Spleen (tissue), 11 donors: ENCODE measurements around the gene ACHE. TPM values are rescaled to one million over a fixed set of nuclear protein-coding genes. Genes with fewer than 3 reads are reported as not detected.
"Not testable (repeated sequence)": the region's sequence is repeated elsewhere in the genome, so short reads cannot be mapped to it uniquely, and the experiment has no call there.

ENCODE experiments used
- DNase-seq: peaks from one replicate; pipeline ENCODE4 v3.0.0-alpha.2; 2020
- H3K27ac ChIP-seq, 8 donors: fragments of 200-600 bp; sonication (generic) in 7 of 8; 1 replicate in 4 of 8; 2 replicates in 4 of 8; pipeline versions ENCODE4 v1.5.0 to v1.8.0; 2016 to 2021; ENCODE audit warnings: inconsistent platforms in 4 of 8, mild to moderate bottlenecking in 4 of 8, moderate library complexity in 1 of 8
- H3K27me3 ChIP-seq, 7 donors: fragments of 200-600 bp; sonication (generic) in 6 of 7; replicated peaks in 1 of 7; 1 replicate in 4 of 7; 2 replicates in 3 of 7; pipeline versions ENCODE4 v1.5.0 to v1.8.0; 2016 to 2021; ENCODE audit warnings: inconsistent platforms in 3 of 7, mild to moderate bottlenecking in 1 of 7
- H3K36me3 ChIP-seq, 6 donors: fragments of 200-600 bp; sonication (generic) in 5 of 6; 1 replicate in 4 of 6; 2 replicates in 2 of 6; pipeline versions ENCODE4 v1.5.0 to v1.8.0; 2016 to 2021; ENCODE audit warnings: inconsistent platforms in 2 of 6
- H3K4me1 ChIP-seq, 6 donors: fragments of 200-600 bp; sonication (generic) in 5 of 6; 1 replicate in 3 of 6; 2 replicates in 3 of 6; pipeline versions ENCODE4 v1.5.0 to v1.8.0; 2016 to 2021; ENCODE audit warnings: inconsistent platforms in 3 of 6
- H3K4me3 ChIP-seq, 8 donors: fragments of 200-600 bp; sonication (generic) in 7 of 8; 1 replicate in 4 of 8; 2 replicates in 4 of 8; pipeline versions ENCODE4 v1.5.0 to v1.8.0; 2016 to 2021; ENCODE audit warnings: inconsistent platforms in 4 of 8, mild to moderate bottlenecking in 4 of 8, moderate library complexity in 2 of 8
- H3K9me3 ChIP-seq, 8 donors: fragments of 200-600 bp; sonication (generic) in 7 of 8; 1 replicate in 4 of 8; 2 replicates in 4 of 8; pipeline versions ENCODE4 v1.5.0 to v1.8.0; 2016 to 2021; ENCODE audit warnings: inconsistent platforms in 4 of 8
- CTCF ChIP-seq, 11 experiments: fragments of 200-600 bp in 7 of 11; fragments of 450-650 bp in 4 of 11; sonication (generic) in 4 of 11; IDR thresholded peaks in 8 of 11; conservative IDR thresholded peaks in 3 of 11; 1 replicate in 7 of 11; 2 replicates in 4 of 11; pipeline versions ENCODE4 v1.4.0 to v1.8.0; 2016 to 2021; ENCODE audit warnings: antibody characterized with exemption in 11 of 11, inconsistent platforms in 4 of 11, mild to moderate bottlenecking in 1 of 11
- POLR2A ChIP-seq, 3 donors: fragments of 450-650 bp; IDR thresholded peaks; one replicate each; pipeline ENCODE4 v1.5.1; 2017; ENCODE audit warnings: antibody characterized with exemption in 3 of 3, mild to moderate bottlenecking in 1 of 3
- POLR2AphosphoS5 ChIP-seq, 3 donors: sonication (generic); formaldehyde crosslinking; IDR thresholded peaks; one replicate each; pipeline ENCODE4 v1.5.1; 2017; ENCODE audit warnings: antibody characterized with exemption in 3 of 3
- WGBS, 5 donors: extraction: QIAGEN DNeasy Blood & Tissue Kit in 3 of 5; methylation state at CpG; one replicate each; pipeline versions ENCODE4 v1.1.5 to v1.1.7; 2013 to 2018; 5-methylcytosine and 5-hydroxymethylcytosine counted together
- intact Hi-C: fragments of 100-400 bp; cut with DNase I; formaldehyde crosslinking; loops from one replicate; pipeline ENCODE4 v1.15.0; 2023; ENCODE audit warnings: low total_unique reads
- polyA plus RNA-seq, 3 donors: library from polyadenylated mRNA; stranded (reverse); fragments of 200-250 nt; gene quantifications; one replicate each; pipeline ENCODE4 v1.2.1, GENCODE V29; 2013
- total RNA-seq, 7 donors: library from RNA; depleted of rRNA in 3 of 7; stranded (reverse); fragments of >200 nt in 3 of 7; fragmentation: NEBNext Ultra II Directional in 4 of 7; extraction: Animal tissue kit (Norgen Biotek cat#: 25700) in 4 of 7; gene quantifications; one replicate each; pipeline versions ENCODE4 v1.1.0 to v1.2.1, GENCODE V29; 2016 to 2021
- donor health status: healthy with polysubstance abuse.
- donor health status: DM: no; HTN: no; CAD: no; lungs with moderate emphysema.
- donor health status: DM: no; HTN: no; CAD: no.
- donor health status: Bipolar disorder and iron deficiency.
- donor health status: healthy.
- donor health status: DM: no; HTN: no; CAD: no.
- donor health status: DM: yes; HTN: yes; CAD: no.

ACHE gene
- total and polyA plus RNA-seq, 10 donors = 2.0 to 10.8 (median 3.8) TPM

GRCh38 chr7:100933734-100934133 is 38.0 kb upstream of the ACHE start:
- Histone ChIP-seq H3K36me3 (no peaks in the 10 kb centered on the region), H3K27me3 (peaks cover 0 to 25% (median 0%) of the 10 kb centered on the region in 7 donors), H3K4me3 (no peak overlapping the region), H3K27ac (no peak overlapping the region), H3K9me3 (peaks cover 0 to 19% (median 11%) of the 10 kb centered on the region in 8 donors), H3K4me1 (no peaks in the 10 kb centered on the region)
- intact Hi-C loops = no loop called here
- WGBS, 5 donors = 47 to 58% (median 53%) methylated on average over 4 of the region's 4 CpGs
- TF ChIP-seq CTCF (IDR thresholded peaks at IDR 0.05 in 8 of 11, conservative IDR thresholded peaks at IDR 0.05 in 3 of 11) (no peak), POLR2A (IDR thresholded peaks at IDR 0.05) (no peak), POLR2AphosphoS5 (IDR thresholded peaks at IDR 0.05) (no peak)
- DNase-seq = peak; percentile 54

GRCh38 chr7:100929808-100930174 is 34.1 kb upstream of the ACHE start:
- Histone ChIP-seq H3K27me3 (peaks cover 0 to 22% (median 0%) of the 10 kb centered on the region in 7 donors), H3K4me3 (no peak overlapping the region), H3K9me3 (peaks cover 0 to 19% (median 11%) of the 10 kb centered on the region in 8 donors), H3K27ac (no peak overlapping the region), H3K4me1 (no peaks in the 10 kb centered on the region), H3K36me3 (no peaks in the 10 kb centered on the region)
- DNase-seq = no peak
- intact Hi-C loops = no loop called here
- 75 to 100% (median 87%) methylated on average over 1 of the region's 1 CpG for WGBS, 5 donors
- TF ChIP-seq CTCF (IDR thresholded peaks at IDR 0.05 in 8 of 11, conservative IDR thresholded peaks at IDR 0.05 in 3 of 11) (no peak), POLR2AphosphoS5 (IDR thresholded peaks at IDR 0.05) (no peak), POLR2A (IDR thresholded peaks at IDR 0.05) (no peak)

GRCh38 chr7:100923616-100924015 is 27.9 kb upstream of the ACHE start:
- peaks cover 0 to 13% (median 0%) of the 10 kb centered on the region in 7 donors for H3K27me3 ChIP-seq
- H3K4me3 ChIP-seq, H3K27ac ChIP-seq, intact Hi-C loops, H3K36me3 ChIP-seq, H3K9me3 ChIP-seq, H3K4me1 ChIP-seq: not testable (repeated sequence)
- 53 to 59% (median 55%) methylated on average over 4 of the region's 4 CpGs for WGBS, 5 donors
- peak; percentile 12 for DNase-seq

GRCh38 chr7:100921039-100921438 is 25.4 kb upstream of the ACHE start:
- Histone ChIP-seq H3K27ac (no peak overlapping the region), H3K4me1 (no peaks in the 10 kb centered on the region)
- TF ChIP-seq POLR2A (IDR thresholded peaks at IDR 0.05) = no peak
- TF ChIP-seq POLR2AphosphoS5 (IDR thresholded peaks at IDR 0.05) = no peak
- TF ChIP-seq CTCF (IDR thresholded peaks at IDR 0.05 in 8 of 11, conservative IDR thresholded peaks at IDR 0.05 in 3 of 11) = no peak

GRCh38 chr7:100919779-100920437 is 24.2 kb upstream of the ACHE start:
- H3K36me3 ChIP-seq, H3K4me1 ChIP-seq, intact Hi-C loops, H3K27ac ChIP-seq, H3K9me3 ChIP-seq, H3K4me3 ChIP-seq: not testable (repeated sequence)
- peaks cover 0 to 13% (median 0%) of the 10 kb centered on the region in 7 donors for H3K27me3 ChIP-seq
- DNase-seq = peak; percentile 1
- 71 to 78% (median 74%) methylated on average over 9 of the region's 9 CpGs for WGBS, 5 donors

More at GRCh38 chr7:100921039-100921438, 25.4 kb upstream of the ACHE start:
- Histone ChIP-seq H3K9me3 (no peaks in the 10 kb centered on the region), H3K27me3 (peaks cover 0 to 13% (median 0%) of the 10 kb centered on the region in 7 donors), H3K36me3 (no peaks in the 10 kb centered on the region), H3K4me3 (no peak overlapping the region)
- peak; percentile 21 for DNase-seq
- intact Hi-C loops = no loop called here

- H3K4me1 ChIP-seq, intact Hi-C loops, H3K9me3 ChIP-seq, H3K4me3 ChIP-seq, H3K36me3 ChIP-seq, H3K27ac ChIP-seq, DNase-seq: not testable (repeated sequence)
- 77 to 87% (median 85%) methylated on average over 5 of the region's 5 CpGs for WGBS, 5 donors
- H3K27me3 ChIP-seq = peaks cover 0 to 13% (median 0%) of the 10 kb centered on the region in 7 donors
These were observed 23.6 kb upstream of the ACHE start for GRCh38 chr7:100919335-100919734.
